IgD-negative memory B cell (primary cell): Measurements from ENCODE around the gene ARMH3. TPM values are rescaled to one million over a fixed set of nuclear protein-coding genes. Genes with fewer than 3 reads are reported as not detected.

Experiments
- H3K27ac Mint-ChIP-seq, 3 donors: one replicate each; pipeline ENCODE4 v1.8.0; 2020 to 2022; ENCODE audit warnings: mild to moderate bottlenecking in 3 of 3, mixed read lengths in 3 of 3, moderate library complexity in 1 of 3
- H3K27me3 Mint-ChIP-seq: one replicate; pipeline ENCODE4 v1.8.0; 2021; ENCODE audit warnings: mixed read lengths
- H3K36me3 Mint-ChIP-seq: one replicate; pipeline ENCODE4 v1.8.0; 2020; ENCODE audit warnings: mild to moderate bottlenecking, mixed read lengths
- H3K4me1 Mint-ChIP-seq, 3 donors: one replicate each; pipeline ENCODE4 v1.8.0; 2020 to 2022; ENCODE audit warnings: mixed read lengths in 3 of 3, mild to moderate bottlenecking in 1 of 3
- H3K4me3 Mint-ChIP-seq, 4 donors: one replicate each; pipeline ENCODE4 v1.8.0; 2020 to 2022; ENCODE audit warnings: mild to moderate bottlenecking in 4 of 4, mixed read lengths in 4 of 4, moderate library complexity in 3 of 4
- H3K9me3 Mint-ChIP-seq, 3 donors: one replicate each; pipeline ENCODE4 v1.8.0; 2020 to 2021; ENCODE audit warnings: mixed read lengths in 3 of 3, mild to moderate bottlenecking in 1 of 3
- polyA plus RNA-seq: library from polyadenylated mRNA; unstranded; fragments of 300-500 nt; fragmentation: Illumina TruSeq; gene quantifications from one replicate; pipeline ENCODE4 v1.2.3, GENCODE V29; 2021

The ARMH3 gene
- polyA plus RNA-seq, 1 donor from 2014 or later, result 39.3 TPM

- Mint-ChIP-seq H3K27me3 (no peaks in the 10 kb centered on the region), H3K36me3 (peaks cover 8% of the 10 kb centered on the region), H3K4me3 (no peak overlapping the region), H3K27ac (peak overlapping the region in 1 of 3 donors; percentile 5), H3K9me3 (no peaks in the 10 kb centered on the region), H3K4me1 (peaks cover 25 to 42% (median 29%) of the 10 kb centered on the region in 3 donors)
These were observed 161.2 kb downstream of the ARMH3 start for GRCh38 chr10:101894742-101895141.

GRCh38 chr10:101894266-101894665 is 161.7 kb downstream of the ARMH3 start:
- Mint-ChIP-seq H3K9me3 (no peaks in the 10 kb centered on the region), H3K27ac (peak overlapping the region in 1 of 3 donors; percentile 5), H3K4me1 (peaks cover 29 to 44% (median 34%) of the 10 kb centered on the region in 3 donors), H3K4me3 (no peak overlapping the region), H3K36me3 (peaks cover 8% of the 10 kb centered on the region), H3K27me3 (no peaks in the 10 kb centered on the region)

GRCh38 chr10:101893510-101894120 is 162.4 kb downstream of the ARMH3 start:
- peak overlapping the region in 1 of 4 donors; percentile 9 for H3K4me3 Mint-ChIP-seq
- H3K4me1 Mint-ChIP-seq, result peaks cover 33 to 46% (median 37%) of the 10 kb centered on the region in 3 donors
- H3K36me3 Mint-ChIP-seq, result peaks cover 8% of the 10 kb centered on the region
- H3K9me3 Mint-ChIP-seq, result no peaks in the 10 kb centered on the region
- H3K27me3 Mint-ChIP-seq, result no peaks in the 10 kb centered on the region
- H3K27ac Mint-ChIP-seq, result peak overlapping the region in 1 of 3 donors; percentile 24

GRCh38 chr10:101892782-101893391 is 163.1 kb downstream of the ARMH3 start:
- Mint-ChIP-seq H3K27ac (peak overlapping the region in 1 of 3 donors; percentile 24), H3K4me1 (peaks cover 34 to 52% (median 42%) of the 10 kb centered on the region in 3 donors), H3K9me3 (no peaks in the 10 kb centered on the region), H3K36me3 (peaks cover 8% of the 10 kb centered on the region), H3K27me3 (no peaks in the 10 kb centered on the region), H3K4me3 (no peak overlapping the region)

GRCh38 chr10:101889256-101890210 is 166.4 kb downstream of the ARMH3 start:
- Mint-ChIP-seq H3K4me1 (peaks cover 21 to 42% (median 31%) of the 10 kb centered on the region in 3 donors), H3K27ac (peak overlapping the region in 2 of 3 donors; percentile 30 to 84), H3K27me3 (no peaks in the 10 kb centered on the region), H3K4me3 (peak overlapping the region; percentile 18 to 76 (median 52)), H3K9me3 (no peaks in the 10 kb centered on the region), H3K36me3 (peaks cover 3% of the 10 kb centered on the region)

GRCh38 chr10:101888251-101888949 is 167.6 kb downstream of the ARMH3 start:
- peak overlapping the region in 1 of 3 donors; percentile 84 for H3K27ac Mint-ChIP-seq
- H3K9me3 Mint-ChIP-seq, result no peaks in the 10 kb centered on the region
- H3K4me1 Mint-ChIP-seq, result peaks cover 18 to 41% (median 27%) of the 10 kb centered on the region in 3 donors
- H3K4me3 Mint-ChIP-seq, result peak overlapping the region in 3 of 4 donors; percentile 35 to 53 (median 45)
- H3K27me3 Mint-ChIP-seq, result no peaks in the 10 kb centered on the region
- H3K36me3 Mint-ChIP-seq, result peaks cover 3% of the 10 kb centered on the region

- Mint-ChIP-seq H3K4me3 (peak overlapping the region in 1 of 4 donors; percentile 61), H3K36me3 (peaks cover 3% of the 10 kb centered on the region), H3K27me3 (no peaks in the 10 kb centered on the region), H3K9me3 (no peaks in the 10 kb centered on the region), H3K27ac (no peak overlapping the region), H3K4me1 (peaks cover 17 to 39% (median 27%) of the 10 kb centered on the region in 3 donors)
These were observed 168.2 kb downstream of the ARMH3 start for GRCh38 chr10:101887775-101888174.

- H3K36me3 Mint-ChIP-seq, result peaks cover 3% of the 10 kb centered on the region
- no peaks in the 10 kb centered on the region for H3K27me3 Mint-ChIP-seq
- H3K4me3 Mint-ChIP-seq, result peak overlapping the region in 2 of 4 donors; percentile 1 to 21
- H3K27ac Mint-ChIP-seq, result peak overlapping the region in 1 of 3 donors; percentile 13
- H3K9me3 Mint-ChIP-seq, result no peaks in the 10 kb centered on the region
- peaks cover 19 to 41% (median 29%) of the 10 kb centered on the region in 3 donors for H3K4me1 Mint-ChIP-seq
These were observed 169.3 kb downstream of the ARMH3 start for GRCh38 chr10:101886521-101887312.

- no peak overlapping the region for H3K4me3 Mint-ChIP-seq
- H3K9me3 Mint-ChIP-seq, result no peaks in the 10 kb centered on the region
- no peaks in the 10 kb centered on the region for H3K27me3 Mint-ChIP-seq
- H3K4me1 Mint-ChIP-seq, result peaks cover 14 to 16% (median 14%) of the 10 kb centered on the region in 3 donors
- H3K36me3 Mint-ChIP-seq, result peaks cover 3% of the 10 kb centered on the region
- H3K27ac Mint-ChIP-seq, result no peak overlapping the region
These were observed 174.8 kb downstream of the ARMH3 start for GRCh38 chr10:101881036-101881774.

- H3K36me3 Mint-ChIP-seq, result peaks cover 2% of the 10 kb centered on the region
- no peak overlapping the region for H3K27ac Mint-ChIP-seq
- no peaks in the 10 kb centered on the region for H3K27me3 Mint-ChIP-seq
- peaks cover 19 to 24% (median 20%) of the 10 kb centered on the region in 3 donors for H3K4me1 Mint-ChIP-seq
- H3K4me3 Mint-ChIP-seq, result no peak overlapping the region
- no peaks in the 10 kb centered on the region for H3K9me3 Mint-ChIP-seq
These were observed 175.8 kb downstream of the ARMH3 start for GRCh38 chr10:101880232-101880573.

- Mint-ChIP-seq H3K4me1 (peaks cover 25 to 29% (median 26%) of the 10 kb centered on the region in 3 donors), H3K9me3 (no peaks in the 10 kb centered on the region), H3K27ac (no peak overlapping the region), H3K36me3 (peaks cover 2% of the 10 kb centered on the region), H3K27me3 (no peaks in the 10 kb centered on the region), H3K4me3 (no peak overlapping the region)
These were observed 176.3 kb downstream of the ARMH3 start for GRCh38 chr10:101879456-101880231.

GRCh38 chr10:101878869-101879268 is 177.1 kb downstream of the ARMH3 start:
- Mint-ChIP-seq H3K4me1 (peaks cover 27 to 32% (median 27%) of the 10 kb centered on the region in 3 donors), H3K9me3 (no peaks in the 10 kb centered on the region), H3K27ac (peak overlapping the region in 1 of 3 donors; percentile 30), H3K36me3 (peaks cover 2% of the 10 kb centered on the region), H3K27me3 (no peaks in the 10 kb centered on the region), H3K4me3 (no peak overlapping the region)
